ENCODE data around the gene MAST4.

- no peak for TF ChIP-seq POLR2A (IDR thresholded peaks at IDR 0.05; ENCODE audit: low read depth, low read length)
- no peak for TF ChIP-seq POLR2AphosphoS5 (IDR thresholded peaks at IDR 0.05; ENCODE audit: low read depth, low read length)
- TF ChIP-seq SPI1 (IDR thresholded peaks at IDR 0.05; ENCODE audit: low read depth, low read length) = no peak
Measured at GRCh38 chr5:66615136-66615535, 18.9 kb downstream of the MAST4 start.

Measured in GM12891 (cell line).